Coronary artery (tissue), 2 donors: ENCODE measurements around the gene MCTP1.

Experiments
- DNase-seq: peaks from one replicate; pipeline ENCODE4 v3.0.0-alpha.2; 2017; ENCODE audit warnings: low spot score
- H3K27ac ChIP-seq, 2 donors: fragments of 200-600 bp; sonication (generic); one replicate each; pipeline ENCODE4 v1.5.1; 2016 to 2019
- H3K4me3 ChIP-seq: fragments of 200-600 bp; sonication (generic); 2 replicates; pipeline ENCODE4 v1.5.1; 2016; ENCODE audit warnings: mild to moderate bottlenecking, moderate library complexity
- TF ChIP-seq, protein P1 (sequence below): fragments of 200-600 bp; sonication (generic); IDR thresholded peaks from one replicate; pipeline ENCODE4 v1.5.1; 2019; ENCODE audit warnings: antibody characterized with exemption

MCTP1 gene

DNA sequence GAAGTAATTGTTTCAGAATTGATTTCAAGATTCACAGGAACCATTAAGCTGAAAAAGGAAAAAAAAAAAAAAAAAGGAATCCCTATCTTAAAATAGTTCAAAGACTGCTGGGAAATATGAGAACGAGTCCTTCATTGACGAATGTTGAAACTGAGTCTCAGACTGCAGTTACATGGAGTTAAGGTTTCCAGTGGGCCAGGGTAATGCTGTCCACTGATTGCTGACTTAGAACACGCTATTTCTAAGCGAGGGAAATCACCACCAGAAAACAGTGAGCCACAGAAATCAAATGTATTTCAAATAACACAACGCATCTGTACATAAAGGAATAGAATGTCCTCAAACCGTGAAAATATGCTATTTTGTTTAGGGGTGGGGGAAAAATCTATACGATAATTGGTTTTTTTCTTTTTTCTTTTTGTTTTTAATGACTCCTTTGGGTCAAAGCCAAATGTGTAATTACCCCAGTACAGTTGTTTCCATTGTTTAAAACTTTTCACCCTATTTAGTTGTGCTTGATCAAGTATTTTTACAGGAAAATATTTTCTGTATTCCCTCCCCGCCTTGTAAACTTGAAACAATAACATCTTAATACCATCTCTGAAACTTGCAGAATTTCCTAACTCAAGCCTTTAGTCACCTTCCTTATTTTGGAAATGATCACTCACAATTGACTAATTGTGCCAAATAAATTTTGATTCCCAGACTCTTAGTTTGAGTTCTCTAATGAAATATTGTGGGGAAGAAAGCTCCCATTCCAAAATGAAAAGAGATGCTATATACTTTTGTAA is 208.3 kb downstream of the MCTP1 start:
- TF ChIP-seq, protein P1, sequence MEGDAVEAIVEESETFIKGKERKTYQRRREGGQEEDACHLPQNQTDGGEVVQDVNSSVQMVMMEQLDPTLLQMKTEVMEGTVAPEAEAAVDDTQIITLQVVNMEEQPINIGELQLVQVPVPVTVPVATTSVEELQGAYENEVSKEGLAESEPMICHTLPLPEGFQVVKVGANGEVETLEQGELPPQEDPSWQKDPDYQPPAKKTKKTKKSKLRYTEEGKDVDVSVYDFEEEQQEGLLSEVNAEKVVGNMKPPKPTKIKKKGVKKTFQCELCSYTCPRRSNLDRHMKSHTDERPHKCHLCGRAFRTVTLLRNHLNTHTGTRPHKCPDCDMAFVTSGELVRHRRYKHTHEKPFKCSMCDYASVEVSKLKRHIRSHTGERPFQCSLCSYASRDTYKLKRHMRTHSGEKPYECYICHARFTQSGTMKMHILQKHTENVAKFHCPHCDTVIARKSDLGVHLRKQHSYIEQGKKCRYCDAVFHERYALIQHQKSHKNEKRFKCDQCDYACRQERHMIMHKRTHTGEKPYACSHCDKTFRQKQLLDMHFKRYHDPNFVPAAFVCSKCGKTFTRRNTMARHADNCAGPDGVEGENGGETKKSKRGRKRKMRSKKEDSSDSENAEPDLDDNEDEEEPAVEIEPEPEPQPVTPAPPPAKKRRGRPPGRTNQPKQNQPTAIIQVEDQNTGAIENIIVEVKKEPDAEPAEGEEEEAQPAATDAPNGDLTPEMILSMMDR: no peak
- H3K27ac ChIP-seq: no peak overlapping the region
- no peak overlapping the region for H3K4me3 ChIP-seq
- no peak for DNase-seq

DNA sequence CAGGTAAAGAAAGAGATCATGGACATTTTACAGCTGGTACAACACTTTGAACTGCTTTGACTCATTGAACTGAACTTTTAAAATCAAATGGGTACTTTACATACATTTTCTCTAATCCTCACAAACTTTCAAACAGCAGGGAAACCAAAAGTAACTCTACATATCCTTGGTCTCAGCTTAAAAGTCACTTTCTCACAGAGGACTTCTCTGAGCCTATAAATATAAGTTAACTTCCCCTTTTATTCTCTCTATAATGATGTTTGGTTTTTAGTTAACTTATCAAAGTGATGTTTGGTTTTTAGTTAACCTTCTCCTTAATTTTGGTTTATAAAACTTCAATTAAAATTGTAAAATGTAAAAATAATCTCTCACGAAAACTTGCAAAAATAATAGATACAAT is 209.8 kb downstream of the MCTP1 start:
- Histone ChIP-seq H3K4me3 (no peak overlapping the region), H3K27ac (no peak overlapping the region)
- TF ChIP-seq, protein P1: no peak
- DNase-seq: no peak

DNA sequence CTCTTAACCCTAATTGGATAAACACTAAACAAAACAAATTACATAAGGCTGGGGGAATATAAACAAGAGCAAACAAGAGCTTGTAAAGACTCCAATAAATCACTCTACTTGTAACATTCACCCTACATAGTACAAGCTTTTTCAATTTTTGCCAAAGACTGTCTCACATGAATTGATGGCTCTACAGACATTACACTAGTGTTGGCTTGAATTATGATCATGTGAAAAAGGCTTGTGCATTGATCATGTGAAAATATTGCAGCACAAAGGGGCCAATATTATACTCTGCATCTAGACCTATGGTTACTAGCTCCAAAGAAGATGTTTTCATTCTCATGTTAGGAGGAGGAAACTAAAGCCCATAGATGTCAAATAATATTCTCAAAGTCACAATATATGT is 212.6 kb downstream of the MCTP1 start:
- TF ChIP-seq, protein P1: no peak
- Histone ChIP-seq H3K27ac (no peak overlapping the region), H3K4me3 (no peak overlapping the region)
- DNase-seq: no peak

DNA sequence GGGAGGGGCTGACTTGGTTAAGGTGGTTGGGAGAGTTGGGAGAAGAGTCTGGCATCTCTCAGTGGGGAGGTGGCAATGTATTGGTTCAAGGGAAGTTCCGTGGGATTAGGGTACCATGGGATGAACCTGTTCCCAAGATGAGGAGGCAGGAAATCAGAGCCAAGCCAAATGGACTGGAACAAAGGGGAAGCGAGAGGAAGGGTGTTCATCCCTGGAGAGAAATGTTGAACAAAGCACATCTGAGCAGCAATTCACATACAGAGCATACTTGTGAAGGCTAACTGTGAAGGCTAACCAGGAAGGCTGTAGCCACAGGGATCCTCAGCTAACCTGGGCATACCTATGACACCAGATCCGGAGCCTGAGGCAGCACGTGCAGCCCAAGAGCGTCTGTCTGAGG is 214.0 kb downstream of the MCTP1 start:
- no peak overlapping the region for H3K27ac ChIP-seq
- TF ChIP-seq, protein P1: no peak
- no peak for DNase-seq
- no peak overlapping the region for H3K4me3 ChIP-seq

DNA sequence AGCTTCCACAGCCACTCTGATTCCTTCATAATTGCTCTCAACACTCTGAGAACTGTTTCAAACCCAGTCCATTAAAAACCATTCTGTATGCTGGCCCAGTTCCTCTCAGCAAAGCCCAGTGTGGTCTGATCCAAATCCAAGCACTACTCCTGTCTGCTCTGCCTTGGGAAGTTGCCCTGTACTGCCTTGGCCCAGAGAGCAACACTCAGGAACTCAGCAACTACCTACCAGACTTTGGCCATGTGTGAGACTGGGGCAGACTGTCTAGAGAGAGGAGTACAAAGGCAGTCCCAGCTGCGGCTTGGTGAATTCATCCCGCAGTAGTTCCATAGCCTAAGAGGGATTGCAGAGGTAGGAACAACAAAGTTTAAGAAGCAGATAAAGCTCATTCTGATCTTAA is 214.4 kb downstream of the MCTP1 start:
- DNase-seq: no peak
- Histone ChIP-seq H3K4me3 (no peak overlapping the region), H3K27ac (no peak overlapping the region)
- TF ChIP-seq, protein P1: no peak

DNA sequence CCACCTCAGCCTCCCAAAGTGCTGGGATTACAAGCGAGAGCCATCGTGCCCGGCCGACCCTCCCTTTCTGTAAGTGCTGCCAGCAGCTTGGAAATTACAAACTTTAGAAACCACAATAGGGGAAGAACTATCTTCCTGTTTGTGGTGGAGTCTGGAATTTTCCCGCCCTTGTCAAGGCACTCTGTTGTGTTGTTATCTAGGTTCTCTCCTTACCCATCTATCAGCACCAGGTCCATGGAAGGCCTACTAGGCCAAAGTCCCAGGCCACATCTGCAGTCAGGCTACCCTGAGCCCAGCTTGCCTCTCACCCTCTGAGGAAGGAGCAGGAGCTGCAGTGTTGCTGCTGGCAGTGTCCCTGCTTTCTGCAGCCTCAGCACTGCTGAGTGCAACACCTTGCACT is 214.9 kb downstream of the MCTP1 start:
- TF ChIP-seq, protein P1: no peak
- no peak overlapping the region for H3K27ac ChIP-seq
- no peak overlapping the region for H3K4me3 ChIP-seq
- no peak for DNase-seq

DNA sequence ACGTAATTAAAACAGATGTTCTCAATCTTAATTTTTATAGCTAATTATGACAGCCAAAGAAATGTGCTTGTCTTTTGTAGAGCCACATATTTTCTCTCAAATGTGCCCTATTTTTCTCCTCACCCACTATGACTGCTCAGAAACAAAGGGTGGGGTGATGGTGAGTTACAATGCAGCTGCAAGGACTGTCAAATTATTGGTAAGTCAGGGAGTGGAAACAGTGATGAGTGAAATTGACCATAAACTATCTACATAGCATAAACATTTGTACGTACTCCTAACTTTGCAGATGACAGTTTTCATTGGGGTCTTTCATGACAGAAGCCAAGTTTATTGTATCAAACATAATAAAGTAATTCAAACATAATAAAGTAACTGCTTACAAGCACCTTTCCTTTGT is 215.9 kb downstream of the MCTP1 start:
- Histone ChIP-seq H3K4me3 (no peak overlapping the region), H3K27ac (no peak overlapping the region)
- no peak for DNase-seq
- TF ChIP-seq, protein P1: no peak
